CD4-positive, alpha-beta memory T cell (primary cell): ENCODE measurements around the gene MVB12A. TPM values are rescaled to one million over a fixed set of nuclear protein-coding genes. Genes with fewer than 3 reads are reported as not detected.

Source experiments
- CTCF ChIA-PET: fragments of 350-600 bp; sonication (Branson Sonifier 250); formaldehyde crosslinking; loops from one replicate; lab custom pipeline; 2021; ENCODE audit warnings: inconsistent platforms; ENCODE audit not compliant: partially characterized antibody; lab: Charles Lee
- POLR2A ChIA-PET: fragments of 350-600 bp; sonication (Branson Sonifier 250); formaldehyde crosslinking; loops from one replicate; lab custom pipeline; 2021; ENCODE audit not compliant: partially characterized antibody; lab: Charles Lee
- DNase-seq, 5 donors: peaks; one replicate each; pipeline versions ENCODE4 v3.0.0 to v3.0.0-alpha.2; 2020 to 2022; ENCODE audit warnings: mixed read lengths in 1 of 5
- H3K27ac ChIP-seq: one replicate; pipeline ENCODE4 v1.7.0; 2013; ENCODE audit warnings: low read depth, low read length
- H3K27me3 ChIP-seq: 2 replicates; pipeline ENCODE4 v1.7.0; 2013; ENCODE audit warnings: mild to moderate bottlenecking, low read length, moderate library complexity; ENCODE audit not compliant: insufficient read depth
- H3K36me3 ChIP-seq: 2 replicates; pipeline ENCODE4 v1.7.0; 2013; ENCODE audit warnings: mild to moderate bottlenecking, low read length, moderate library complexity; ENCODE audit not compliant: insufficient read depth
- H3K4me1 ChIP-seq: 2 replicates; pipeline ENCODE4 v1.7.0; 2013; ENCODE audit warnings: mild to moderate bottlenecking, low read length, moderate library complexity; ENCODE audit not compliant: insufficient read depth
- H3K4me3 ChIP-seq, 2 donors: one replicate each; pipeline ENCODE4 v1.7.0; 2013; ENCODE audit warnings: low read length in 2 of 2, mild to moderate bottlenecking in 1 of 2
- H3K9me3 ChIP-seq, 2 donors: one replicate each; pipeline ENCODE4 v1.7.0; 2013; ENCODE audit warnings: low read length in 2 of 2, control low read depth in 1 of 2; ENCODE audit not compliant: control insufficient read depth in 1 of 2
- H3K27ac Mint-ChIP-seq, 7 donors: one replicate each; pipeline ENCODE4 v1.8.0; 2020 to 2021; ENCODE audit warnings: mixed read lengths in 7 of 7, mild to moderate bottlenecking in 6 of 7, inconsistent platforms in 3 of 7, moderate library complexity in 3 of 7
- H3K27me3 Mint-ChIP-seq, 2 donors: one replicate each; pipeline ENCODE4 v1.8.0; 2020 to 2021; ENCODE audit warnings: mixed read lengths in 2 of 2
- H3K36me3 Mint-ChIP-seq, 2 donors: one replicate each; pipeline ENCODE4 v1.8.0; 2020 to 2021; ENCODE audit warnings: mixed read lengths in 2 of 2, inconsistent platforms in 1 of 2, mild to moderate bottlenecking in 1 of 2
- H3K4me1 Mint-ChIP-seq, 4 donors: one replicate each; pipeline ENCODE4 v1.8.0; 2020 to 2021; ENCODE audit warnings: mixed read lengths in 4 of 4, mild to moderate bottlenecking in 1 of 4
- H3K4me3 Mint-ChIP-seq, 8 donors: one replicate each; pipeline ENCODE4 v1.8.0; 2020 to 2021; ENCODE audit warnings: mixed read lengths in 8 of 8, mild to moderate bottlenecking in 7 of 8, moderate library complexity in 6 of 8, inconsistent platforms in 3 of 8
- H3K9me3 Mint-ChIP-seq, 8 donors: one replicate each; pipeline ENCODE4 v1.8.0; 2020 to 2021; ENCODE audit warnings: mixed read lengths in 8 of 8, mild to moderate bottlenecking in 5 of 8, inconsistent platforms in 3 of 8, moderate library complexity in 1 of 8
- intact Hi-C: fragments of 100-400 bp; cut with micrococcal nuclease; formaldehyde crosslinking; loops from one replicate; pipeline ENCODE4 v1.15.1; 2023
- polyA plus RNA-seq, 2 donors: library from polyadenylated mRNA; unstranded; fragments of 300-500 nt; fragmentation: Illumina TruSeq; gene quantifications; one replicate each; pipeline ENCODE4 v1.2.3, GENCODE V29; 2021
- total RNA-seq, 2 experiments: library from RNA; stranded (reverse); gene quantifications; one replicate each; pipeline ENCODE4 v1.2.3, GENCODE V29; 2021

The MVB12A gene
- total and polyA plus RNA-seq, 4 experiments from 2014 or later: 29.5 to 38.0 (median 34.0) TPM

DNA sequence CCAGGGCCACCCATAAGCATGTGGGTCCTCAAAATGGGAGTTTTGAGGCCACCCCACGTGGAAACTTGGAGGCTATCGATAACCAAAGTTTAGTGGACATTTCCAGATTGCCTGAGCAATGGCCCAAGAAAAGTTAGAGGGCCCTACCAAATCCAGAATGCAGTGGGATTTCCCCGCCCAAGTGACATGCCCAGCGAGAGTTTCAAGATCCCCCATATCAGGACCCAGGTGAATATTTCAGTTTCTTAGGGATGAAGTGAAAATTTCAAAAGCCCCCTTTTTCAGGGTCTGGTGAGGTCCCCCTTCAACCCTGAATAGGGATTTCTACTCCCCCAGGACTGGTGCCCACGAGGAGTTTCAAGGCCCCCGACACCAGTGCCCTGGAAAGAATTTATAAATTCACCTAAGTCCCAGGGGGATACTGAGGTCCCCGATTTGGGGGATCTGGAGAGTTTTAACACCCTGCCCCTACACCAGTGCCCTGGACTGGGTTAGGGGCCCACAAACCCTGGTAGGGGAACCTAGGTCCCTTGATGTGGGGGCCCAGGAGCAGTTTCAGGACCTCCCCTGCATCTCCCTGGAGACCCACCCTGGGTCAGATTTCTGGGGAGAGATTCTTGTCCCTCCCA is 15.1 kb upstream of the MVB12A start:
- peak overlapping the region; percentile 88 for H3K27ac ChIP-seq
- H3K4me1 ChIP-seq: peaks cover 32% of the 10 kb centered on the region
- Mint-ChIP-seq H3K4me1 (peaks cover 20 to 45% (median 29%) of the 10 kb centered on the region in 4 donors), H3K27ac (peak overlapping the region; percentile 93 to 96 (median 94)), H3K27me3 (no peaks in the 10 kb centered on the region), H3K36me3 (peaks cover 3 to 28% of the 10 kb centered on the region in 2 donors), H3K9me3 (no peaks in the 10 kb centered on the region), H3K4me3 (peak overlapping the region; percentile 94 to 98 (median 94))
- H3K36me3 ChIP-seq: peaks cover 8% of the 10 kb centered on the region
- ChIA-PET POLR2A (interaction anchor here (0.7 to 5.7 kb wide), 8 partner anchors 9 to 396 kb away, joined by 3 to 87 read pairs (median 5); partner anchors contain the start of genes ANO8, MVB12A and TMEM221), CTCF (interaction anchor here (0.6 to 4.4 kb wide), 8 partner anchors 10 to 170 kb away, joined by 3 to 25 read pairs (median 4); partner anchors contain the start of genes CCDC194 and MVB12A)
- H3K4me3 ChIP-seq: peak overlapping the region; percentile 93 to 98
- DNase-seq: no peak
- intact Hi-C loops: loop anchor here (1.0 to 5.0 kb wide), 3 partner anchors 15 to 97 kb away; partner anchors contain the start of genes DDA1, GTPBP3 and MRPL34
- H3K9me3 ChIP-seq: no peaks in the 10 kb centered on the region
- H3K27me3 ChIP-seq: no peaks in the 10 kb centered on the region

DNA sequence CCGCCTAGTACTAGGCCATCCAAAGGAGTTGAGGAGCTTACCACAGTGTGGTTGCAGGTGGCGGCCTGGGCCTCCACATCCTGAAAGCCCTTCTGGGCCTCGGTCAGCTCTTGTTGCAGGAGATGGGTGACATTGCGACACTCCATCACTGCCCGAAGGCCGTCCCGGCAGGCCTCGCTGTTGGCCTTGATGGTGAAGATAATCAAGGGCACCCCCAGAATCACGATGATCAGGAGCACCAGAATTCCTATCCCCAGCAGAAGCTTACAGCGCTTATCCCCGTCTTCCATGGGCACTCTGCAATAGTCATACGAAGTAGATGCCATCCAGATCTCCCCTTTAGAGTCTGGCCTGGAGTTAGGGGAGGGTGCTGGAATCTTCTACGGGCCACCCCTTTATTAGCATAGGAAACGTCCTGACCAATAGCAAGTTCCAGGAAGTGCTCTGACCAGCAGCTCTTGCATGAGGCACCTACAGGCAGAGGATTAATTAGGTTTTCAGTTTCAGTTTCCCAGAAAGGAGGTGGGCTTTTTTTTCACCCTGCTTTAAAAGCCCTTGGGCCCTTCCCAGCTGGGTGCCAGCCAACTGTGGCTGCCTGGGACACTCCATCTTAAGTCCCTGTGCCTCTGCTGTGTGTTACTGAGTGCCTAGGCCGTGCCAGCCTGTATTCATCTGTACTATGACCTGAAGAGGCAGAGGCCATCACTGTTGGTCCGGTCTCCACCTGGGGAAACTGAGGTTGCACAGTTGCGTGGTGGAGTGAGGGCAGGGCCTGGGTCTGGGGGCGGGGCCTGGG is 14.4 kb upstream of the MVB12A start, which contains the start of gene BST2:
BST2 (minus strand) TSS at position 381 of the 796 bp plus-strand sequence; CDS start at position 326, 55 bp downstream.
- DNase-seq: peak; percentile 60 to 80 (median 65)
- POLR2A ChIA-PET: interaction anchor here (0.7 to 5.7 kb wide), 8 partner anchors 9 to 396 kb away, joined by 3 to 87 read pairs (median 5); partner anchors contain the start of genes ANO8, MVB12A and TMEM221
- Histone ChIP-seq H3K27ac (peak within 1 kb of the TSS; percentile 88), H3K27me3 (no peaks in the 10 kb centered on the region), H3K36me3 (peaks cover 8% of the 10 kb centered on the region), H3K4me3 (peak within 1 kb of the TSS; percentile 93 to 98), H3K9me3 (no peaks in the 10 kb centered on the region), H3K4me1 (peaks cover 32% of the 10 kb centered on the region)
- Mint-ChIP-seq H3K4me3 (peak within 1 kb of the TSS; percentile 94 to 98 (median 94)), H3K27me3 (no peaks in the 10 kb centered on the region), H3K27ac (peak within 1 kb of the TSS; percentile 93 to 96 (median 94)), H3K36me3 (peaks cover 3 to 27% of the 10 kb centered on the region in 2 donors), H3K4me1 (peaks cover 20 to 45% (median 29%) of the 10 kb centered on the region in 4 donors), H3K9me3 (no peaks in the 10 kb centered on the region)
- intact Hi-C loops: loop anchor here (1.0 to 5.0 kb wide), 3 partner anchors 14 to 98 kb away; partner anchors contain the start of genes DDA1, GTPBP3 and MRPL34
- CTCF ChIA-PET: interaction anchor here (0.6 to 4.4 kb wide), 10 partner anchors 10 to 170 kb away, joined by 3 to 25 read pairs (median 3); partner anchors contain the start of genes CCDC194 and MVB12A

DNA sequence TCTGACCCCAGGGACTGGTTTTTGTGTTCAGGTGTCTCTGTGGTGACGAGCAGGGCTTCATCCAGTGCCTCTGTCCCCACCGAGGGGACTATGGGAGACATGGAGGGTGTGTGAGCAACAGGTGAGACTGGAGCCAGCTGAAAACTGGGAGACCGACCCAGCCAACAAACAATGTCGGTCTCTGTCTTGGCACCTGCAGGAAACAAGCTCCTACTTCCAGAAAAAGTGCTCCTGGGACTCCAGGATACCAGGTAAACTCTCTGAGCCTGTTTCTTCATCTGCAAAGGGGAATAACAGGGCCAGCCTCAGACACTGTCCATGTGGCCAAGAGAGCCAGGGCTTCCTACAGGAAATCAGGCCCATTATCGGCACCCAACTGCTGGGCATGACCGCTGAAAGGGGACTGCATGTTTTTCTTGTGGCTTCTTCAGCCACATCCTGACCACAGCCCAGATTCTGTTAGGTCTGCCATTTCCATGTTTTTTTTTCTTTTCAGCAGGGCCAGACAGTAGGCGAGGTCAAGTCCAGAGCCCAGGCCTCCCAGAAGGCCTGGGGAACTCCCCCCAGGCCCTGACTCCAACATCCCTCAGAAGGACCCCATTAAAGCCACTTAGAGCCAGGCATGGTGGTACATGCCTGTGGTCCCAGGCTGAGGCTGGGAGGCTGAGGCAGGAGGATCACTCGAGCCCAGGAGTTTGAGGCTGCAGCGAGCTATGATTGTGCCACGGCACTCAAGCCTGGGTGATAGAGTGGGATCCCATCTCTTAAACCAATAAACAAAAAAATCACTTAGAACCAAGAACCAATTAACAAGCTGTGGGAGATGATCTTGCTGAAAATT is 13.6 kb upstream of the MVB12A start:
- no peaks in the 10 kb centered on the region for H3K9me3 Mint-ChIP-seq
- peak overlapping the region; percentile 94 to 98 (median 94) for H3K4me3 Mint-ChIP-seq
- H3K27ac Mint-ChIP-seq: peak overlapping the region; percentile 93 to 96 (median 95)
- Histone ChIP-seq H3K4me1 (peaks cover 32% of the 10 kb centered on the region), H3K9me3 (no peaks in the 10 kb centered on the region), H3K27ac (peak overlapping the region; percentile 88), H3K27me3 (no peaks in the 10 kb centered on the region), H3K4me3 (peak overlapping the region; percentile 93 to 98), H3K36me3 (peaks cover 8% of the 10 kb centered on the region)
- intact Hi-C loops: loop anchor here (5.0 kb wide), 2 partner anchors 69 to 99 kb away; partner anchors contain the start of genes DDA1, GTPBP3 and MRPL34
- CTCF ChIA-PET: interaction anchor here (0.7 to 4.4 kb wide), 11 partner anchors 9 to 169 kb away, joined by 3 to 25 read pairs (median 3); partner anchors contain the start of genes CCDC194, MRPL34 and MVB12A
- H3K36me3 Mint-ChIP-seq: peaks cover 3 to 25% of the 10 kb centered on the region in 2 donors
- peaks cover 20 to 45% (median 28%) of the 10 kb centered on the region in 4 donors for H3K4me1 Mint-ChIP-seq
- no peak for DNase-seq
- H3K27me3 Mint-ChIP-seq: no peaks in the 10 kb centered on the region
- POLR2A ChIA-PET: interaction anchor here (1.0 to 5.7 kb wide), 9 partner anchors 10 to 281 kb away, joined by 3 to 87 read pairs (median 5); partner anchors contain the start of genes ANO8, MVB12A and TMEM221

DNA sequence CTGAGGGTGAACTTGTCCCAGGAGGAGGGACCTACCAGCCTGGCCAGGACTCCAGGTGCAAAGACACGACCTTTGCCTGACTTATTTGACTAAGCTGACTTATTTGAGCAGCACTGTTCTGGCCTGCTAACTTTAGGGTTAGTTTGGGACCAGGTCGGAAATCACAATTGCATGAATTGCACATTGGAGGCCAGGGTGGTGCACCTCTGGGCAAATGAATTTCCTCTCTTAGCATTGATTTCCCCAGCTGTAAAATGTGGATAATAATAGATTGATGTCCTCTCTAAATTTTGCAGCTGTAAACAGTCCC is 13.0 kb upstream of the MVB12A start:
- Mint-ChIP-seq H3K36me3 (peaks cover 0 to 25% of the 10 kb centered on the region in 2 donors), H3K4me3 (peak overlapping the region; percentile 94 to 98 (median 94)), H3K4me1 (peaks cover 18 to 45% (median 31%) of the 10 kb centered on the region in 4 donors), H3K9me3 (no peaks in the 10 kb centered on the region), H3K27me3 (no peaks in the 10 kb centered on the region), H3K27ac (peak overlapping the region; percentile 93 to 96 (median 95))
- DNase-seq: no peak
- ChIA-PET CTCF (interaction anchor here (1.0 to 4.4 kb wide), 6 partner anchors 12 to 167 kb away, joined by 3 to 25 read pairs (median 4); partner anchors contain the start of genes CCDC194, MRPL34 and MVB12A), POLR2A (interaction anchor here (1.0 to 5.7 kb wide), 3 partner anchors 13 to 281 kb away, joined by 3 to 87 read pairs (median 4); partner anchors contain the start of gene MVB12A)
- peak overlapping the region; percentile 88 for H3K27ac ChIP-seq
- H3K4me1 ChIP-seq: peaks cover 32% of the 10 kb centered on the region
- no peaks in the 10 kb centered on the region for H3K27me3 ChIP-seq
- H3K4me3 ChIP-seq: peak overlapping the region; percentile 93 to 98
- H3K36me3 ChIP-seq: peaks cover 12% of the 10 kb centered on the region
- H3K9me3 ChIP-seq: no peaks in the 10 kb centered on the region
- intact Hi-C loops: loop anchor here (5.0 kb wide), 2 partner anchors 70 to 100 kb away; partner anchors contain the start of genes DDA1, GTPBP3 and MRPL34

DNA sequence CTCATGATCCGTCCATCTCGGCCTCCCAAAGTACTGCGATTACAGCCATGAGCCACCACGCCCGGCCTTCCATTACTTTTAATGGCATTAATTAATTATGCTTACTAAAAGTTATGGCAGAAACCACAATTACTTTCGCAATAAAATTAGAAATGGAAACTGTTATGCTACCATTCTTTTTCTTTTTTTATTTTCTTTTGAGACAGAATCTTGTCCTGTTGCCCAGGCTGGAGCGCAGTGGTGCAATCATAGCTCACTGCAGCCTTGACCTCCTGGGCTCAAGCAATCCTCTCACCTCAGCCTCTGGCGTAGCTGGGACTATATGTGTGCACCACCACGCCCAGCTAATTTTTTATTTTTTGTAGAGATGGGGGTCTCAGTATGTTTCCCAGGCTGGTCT is 9.9 kb upstream of the MVB12A start:
- no peaks in the 10 kb centered on the region for H3K27me3 Mint-ChIP-seq
- peak overlapping the region in 1 of 7 donors; percentile 23 for H3K27ac Mint-ChIP-seq
- CTCF ChIA-PET: interaction anchor here (1.1 to 1.5 kb wide), 3 partner anchors 9 to 14 kb away, joined by 3 to 4 read pairs (median 4); partner anchors contain the start of gene MVB12A
- no peaks in the 10 kb centered on the region for H3K9me3 Mint-ChIP-seq
- peaks cover 11% of the 10 kb centered on the region for H3K4me1 ChIP-seq
- POLR2A ChIA-PET: interaction anchor here (1.0 kb wide), 1 partner anchor 10 kb away, joined by 4 read pairs; the partner anchor contains the start of gene MVB12A
- DNase-seq: no peak
- intact Hi-C loops: loop anchor here (5.0 kb wide), 2 partner anchors 73 to 103 kb away; partner anchors contain the start of genes DDA1, GTPBP3 and MRPL34
- no peak overlapping the region for H3K4me3 ChIP-seq
- no peaks in the 10 kb centered on the region for H3K9me3 ChIP-seq
- H3K4me1 Mint-ChIP-seq: peaks cover 12 to 29% (median 19%) of the 10 kb centered on the region in 4 donors
- H3K4me3 Mint-ChIP-seq: peak overlapping the region in 1 of 8 donors; percentile 43
- peaks cover 29% of the 10 kb centered on the region for H3K36me3 ChIP-seq
- H3K27me3 ChIP-seq: no peaks in the 10 kb centered on the region
- peaks cover 10 to 34% of the 10 kb centered on the region in 2 donors for H3K36me3 Mint-ChIP-seq
- H3K27ac ChIP-seq: no peak overlapping the region

DNA sequence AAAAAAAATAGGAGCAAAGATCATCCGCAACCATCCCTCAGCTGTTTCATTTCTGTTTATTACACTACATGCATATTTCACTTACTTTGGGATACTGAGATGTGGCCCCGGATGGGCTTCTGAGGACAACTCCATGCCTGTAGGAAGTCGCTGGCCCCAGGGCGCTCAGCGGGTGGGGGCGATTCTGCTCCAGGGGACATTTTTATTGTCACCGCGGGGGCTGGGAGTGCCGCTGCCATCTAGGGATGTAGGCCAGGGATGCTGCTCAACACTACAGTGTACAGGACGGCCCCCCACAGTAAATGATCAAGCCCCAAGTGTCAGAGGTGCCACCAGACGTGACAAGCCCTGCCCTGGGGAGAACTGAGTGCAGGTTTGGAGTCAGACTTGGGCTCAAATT is 8.0 kb upstream of the MVB12A start:
- Mint-ChIP-seq H3K36me3 (peaks cover 10 to 33% of the 10 kb centered on the region in 2 donors), H3K4me3 (no peak overlapping the region), H3K27ac (no peak overlapping the region), H3K9me3 (no peaks in the 10 kb centered on the region), H3K27me3 (no peaks in the 10 kb centered on the region), H3K4me1 (peaks cover 9 to 22% (median 11%) of the 10 kb centered on the region in 4 donors)
- ChIA-PET POLR2A (no interaction called here), CTCF (interaction anchor here (1.0 to 1.6 kb wide), 3 partner anchors 18 to 23 kb away, joined by 3 to 7 read pairs (median 3); no protein-coding TSS in a partner anchor)
- no peak overlapping the region for H3K4me3 ChIP-seq
- H3K36me3 ChIP-seq: peaks cover 30% of the 10 kb centered on the region
- H3K9me3 ChIP-seq: no peaks in the 10 kb centered on the region
- intact Hi-C loops: no loop called here
- DNase-seq: no peak
- H3K27ac ChIP-seq: no peak overlapping the region
- peaks cover 4% of the 10 kb centered on the region for H3K4me1 ChIP-seq
- H3K27me3 ChIP-seq: no peaks in the 10 kb centered on the region
